ENCODE data around the gene KRTAP12-1. TPM values are rescaled to one million over a fixed set of nuclear protein-coding genes. Genes with fewer than 3 reads are reported as not detected.

Gene KRTAP12-1
- total and polyA plus RNA-seq, 2 donors (not counting 3 experiments of a cell fraction or from before 2014, with no cell fraction given) = not detected

GRCh38 chr21:44695184-44695583, 13.2 kb upstream of the KRTAP12-1 start:
- H4K20me1 ChIP-seq (replicated peaks; ENCODE audit: control insufficient read depth, extremely low read depth, insufficient read depth, low read length) = no peaks in the 10 kb centered on the region
- no peaks in the 10 kb centered on the region for H3K9me1 ChIP-seq (replicated peaks; ENCODE audit: control insufficient read depth, extremely low read depth, insufficient read depth, low read length)
- no peaks in the 10 kb centered on the region for H3K79me2 ChIP-seq (ENCODE audit: control insufficient read depth, insufficient read depth, low read length)
- FAIRE-seq (no peak), DNase-seq (ENCODE audit: low read depth, low spot score) (no peak)
- no peak overlapping the region for H3K4me2 ChIP-seq (ENCODE audit: insufficient read depth, low read length)
- ChIA-PET CTCF (interaction anchor here (1.0 kb wide), 1 partner anchor 11 kb away, joined by 3 read pairs; no protein-coding TSS in a partner anchor), POLR2A (no interaction called here)
- no peak for TF ChIP-seq EZH2 (IDR thresholded peaks at IDR 0.05; ENCODE audit: borderline replicate concordance, low read depth, low read length, severe bottlenecking)
- no peak for TF ChIP-seq MAX (IDR thresholded peaks at IDR 0.05; ENCODE audit: insufficient read depth, insufficient read length)
- TF ChIP-seq GATA2 (IDR thresholded peaks at IDR 0.05; ENCODE audit: insufficient read depth, insufficient read length, low read depth, low read length) = no peak
- TF ChIP-seq JUN (IDR thresholded peaks at IDR 0.05; ENCODE audit: borderline replicate concordance, insufficient read depth, insufficient read length, low read depth) = no peak
- no peak for TF ChIP-seq MYC (IDR thresholded peaks at IDR 0.05; ENCODE audit: low read depth, low read length)
- TF ChIP-seq FOS (IDR thresholded peaks at IDR 0.05; ENCODE audit: borderline replicate concordance, insufficient read depth, low read length) = no peak
- no peak for TF ChIP-seq POLR2A (IDR thresholded peaks at IDR 0.05; ENCODE audit: low read depth, low read length)
- no peak for TF ChIP-seq POLR2AphosphoS5 (IDR thresholded peaks at IDR 0.05; ENCODE audit: insufficient read depth, low read depth, low read length)
- TF ChIP-seq CTCF (IDR thresholded peaks at IDR 0.05; ENCODE audit: extremely low read depth in 1 of 2, insufficient read depth in 1 of 2, low read depth in 1 of 2, low read length in 2 of 2) = no peak
- no peak overlapping the region for H2AFZ ChIP-seq (ENCODE audit: low read depth, low read length)
- BruUV-seq (replicated peaks) = no TSS peak
- intact Hi-C loops (cut with micrococcal nuclease) = no loop called here
- no peak overlapping the region for H3K27ac ChIP-seq (ENCODE audit: insufficient read depth, low read depth, low read length)
- no peaks in the 10 kb centered on the region for H3K36me3 ChIP-seq (ENCODE audit: control insufficient read depth in 2 of 2, extremely low read depth in 1 of 2, insufficient read depth in 2 of 2, low read length in 2 of 2)
- no peaks in the 10 kb centered on the region for H3K4me1 ChIP-seq (ENCODE audit: control insufficient read depth, extremely low read depth, insufficient read depth, low read length)
- no peak overlapping the region for H3K9ac ChIP-seq (replicated peaks; ENCODE audit: extremely low read depth, insufficient read depth, low read length)
- H3K27me3 ChIP-seq (ENCODE audit: control insufficient read depth in 2 of 2, insufficient read depth in 2 of 2, low read length in 2 of 2) = peaks cover 19 to 31% of the 10 kb centered on the region in 2 experiments
- no peaks in the 10 kb centered on the region for H3K9me3 ChIP-seq (replicated peaks; ENCODE audit: control insufficient read depth, insufficient read depth, low read length)
- no peak overlapping the region for H3K4me3 ChIP-seq (replicated peaks in 1 of 3; ENCODE audit: insufficient read depth in 1 of 3, low read depth in 1 of 3, low read length in 3 of 3)
- dilution Hi-C loops (cut with MboI; ENCODE audit: extremely low pct_ligation_motif_present, low sequenced_read_pairs) = no loop called here
